NT2/D1 (cell line): ENCODE data around the gene CALML5.

Experiments used
- DNase-seq: peaks from one replicate; pipeline ENCODE4 v3.0.0-alpha.2; 2011; ENCODE audit warnings: low read depth, low spot score
- H3K27me3 ChIP-seq: 2 replicates; pipeline ENCODE4 v1.6.0; 2011; ENCODE audit warnings: mild to moderate bottlenecking; ENCODE audit not compliant: insufficient read length, insufficient read depth
- H3K36me3 ChIP-seq: 2 replicates; pipeline ENCODE4 v1.6.1; 2011; ENCODE audit warnings: mild to moderate bottlenecking, low read length, mixed read lengths; ENCODE audit not compliant: insufficient read depth, insufficient read length
- H3K4me1 ChIP-seq: 2 replicates; pipeline ENCODE4 v1.5.1; 2011; ENCODE audit not compliant: insufficient read depth, insufficient read length
- H3K4me3 ChIP-seq: 2 replicates; pipeline ENCODE4 v1.5.1; 2011; ENCODE audit warnings: low read depth; ENCODE audit not compliant: insufficient read length
- H3K9ac ChIP-seq: 2 replicates; pipeline ENCODE4 v1.6.0; 2011; ENCODE audit warnings: low read depth; ENCODE audit not compliant: insufficient read length
- H3K9me3 ChIP-seq: 2 replicates; pipeline ENCODE4 v1.5.1; 2011; ENCODE audit warnings: mild to moderate bottlenecking, low read length; ENCODE audit not compliant: insufficient read depth
- SUZ12 ChIP-seq: IDR thresholded peaks from 2 replicates; pipeline ENCODE4 v1.6.1; 2011; ENCODE audit not compliant: insufficient read length, insufficient read depth; ENCODE audit errors: extremely low read depth
- YY1 ChIP-seq: IDR thresholded peaks from 2 replicates; pipeline ENCODE4 v1.6.1; 2011; ENCODE audit not compliant: insufficient read length, insufficient read depth
- ZNF274 ChIP-seq: IDR thresholded peaks from 2 replicates; pipeline ENCODE4 v1.6.1; 2011; ENCODE audit warnings: mild to moderate bottlenecking, low read depth, low read length

CALML5 gene

DNA sequence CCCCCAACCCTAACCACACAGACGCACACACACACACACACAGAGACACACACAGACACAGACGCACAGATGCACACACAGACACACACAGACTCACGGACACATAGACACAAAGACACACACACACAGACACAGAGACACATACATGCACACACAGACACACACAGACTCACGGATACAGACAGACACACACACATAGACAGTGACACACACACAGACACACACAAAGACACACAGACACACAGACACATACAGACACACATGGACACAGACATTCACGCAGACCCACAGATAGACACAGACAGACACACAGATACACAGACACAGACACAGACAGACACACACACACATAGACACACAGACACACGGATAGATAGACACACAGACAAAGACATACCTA is 2.1 kb downstream of the CALML5 start:
- no peak overlapping the region for H3K4me3 ChIP-seq
- no peaks in the 10 kb centered on the region for H3K27me3 ChIP-seq
- H3K36me3 ChIP-seq = no peaks in the 10 kb centered on the region
- DNase-seq = no peak
- peaks cover 6% of the 10 kb centered on the region; the same call in 1 of the 2 replicates for H3K9me3 ChIP-seq
- TF ChIP-seq SUZ12 = no peak
- TF ChIP-seq ZNF274 = no peak
- no peak for TF ChIP-seq YY1
- peaks cover 7% of the 10 kb centered on the region for H3K4me1 ChIP-seq
- H3K9ac ChIP-seq = no peak overlapping the region

DNA sequence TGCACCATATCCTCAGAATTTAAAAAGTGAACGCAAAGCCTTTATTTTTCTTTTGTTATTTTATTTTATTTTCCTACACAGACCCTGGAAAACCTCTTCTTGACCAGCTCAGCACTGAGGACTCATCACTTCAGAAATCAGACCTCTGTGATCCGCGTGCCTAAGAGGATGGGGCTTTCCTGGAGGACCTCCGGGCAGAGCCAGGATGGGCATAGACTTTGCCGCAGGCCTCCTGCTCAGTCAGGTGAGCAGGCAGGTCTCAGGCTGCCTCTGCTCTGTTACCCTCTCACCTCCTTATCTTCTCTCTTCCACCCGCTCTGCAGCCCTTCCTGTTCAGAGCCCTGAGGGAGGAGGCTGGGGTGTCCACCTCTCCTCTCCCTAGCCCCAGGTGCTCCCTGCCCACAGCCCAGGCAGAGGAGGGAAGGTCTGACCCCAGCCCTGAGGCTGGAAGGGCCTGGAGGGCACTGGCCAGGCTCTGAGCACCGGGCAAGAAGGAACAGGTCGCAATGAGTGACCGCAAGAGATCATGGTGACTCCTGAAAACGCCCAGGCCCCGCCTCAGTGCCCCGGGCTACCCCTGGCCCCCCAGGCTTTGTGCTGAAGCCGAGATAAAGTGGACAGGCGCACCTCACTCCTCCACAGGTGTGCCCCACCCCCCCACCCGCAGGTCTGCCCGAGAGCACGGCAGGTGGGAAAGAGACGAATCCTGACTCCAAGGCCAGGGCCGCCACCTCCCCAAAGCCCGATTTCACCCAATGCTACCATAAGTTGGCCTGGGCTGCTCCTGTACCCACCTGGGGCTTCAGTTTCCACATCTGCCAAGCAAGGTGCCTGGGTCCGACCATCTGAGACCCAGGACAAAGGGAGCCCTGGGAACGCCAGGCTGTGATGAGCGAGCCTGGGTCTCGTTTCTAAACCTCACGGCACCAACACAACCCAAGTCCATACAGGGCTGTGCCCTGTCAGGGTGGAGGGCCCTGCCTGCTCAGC is 2.8 kb downstream of the CALML5 start:
- H3K27me3 ChIP-seq = no peaks in the 10 kb centered on the region
- H3K4me3 ChIP-seq = no peak overlapping the region
- H3K9ac ChIP-seq = no peak overlapping the region
- H3K9me3 ChIP-seq = peaks cover 13% of the 10 kb centered on the region; the same call in 1 of the 2 replicates
- TF ChIP-seq ZNF274 = no peak
- no peak for TF ChIP-seq SUZ12
- TF ChIP-seq YY1 = no peak
- H3K36me3 ChIP-seq = no peaks in the 10 kb centered on the region
- no peak for DNase-seq
- peaks cover 7% of the 10 kb centered on the region for H3K4me1 ChIP-seq

DNA sequence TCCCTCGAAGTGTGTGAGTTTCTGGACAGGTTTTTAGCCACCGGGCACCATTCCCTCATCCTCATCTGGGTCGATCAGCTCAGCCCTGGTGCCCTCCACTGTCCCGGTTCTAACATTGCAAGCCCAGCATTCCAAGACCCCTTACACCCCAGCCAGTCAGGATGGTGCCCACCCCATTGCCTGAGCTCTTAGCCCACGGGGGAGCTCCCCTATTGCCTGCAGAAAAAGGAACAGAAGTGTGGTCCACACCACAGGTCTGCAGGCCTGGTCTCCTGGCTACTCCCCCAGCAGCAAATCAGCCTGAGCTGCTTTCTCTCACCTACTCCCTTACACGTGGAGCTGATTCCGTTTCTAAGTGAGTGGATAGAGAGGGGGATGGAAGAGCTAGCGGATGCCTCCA is 4.8 kb downstream of the CALML5 start:
- H3K9me3 ChIP-seq = peaks cover 19% of the 10 kb centered on the region; the same call in 1 of the 2 replicates
- peaks cover 7% of the 10 kb centered on the region for H3K4me1 ChIP-seq
- TF ChIP-seq ZNF274 (no peak), YY1 (no peak), SUZ12 (no peak)

DNA sequence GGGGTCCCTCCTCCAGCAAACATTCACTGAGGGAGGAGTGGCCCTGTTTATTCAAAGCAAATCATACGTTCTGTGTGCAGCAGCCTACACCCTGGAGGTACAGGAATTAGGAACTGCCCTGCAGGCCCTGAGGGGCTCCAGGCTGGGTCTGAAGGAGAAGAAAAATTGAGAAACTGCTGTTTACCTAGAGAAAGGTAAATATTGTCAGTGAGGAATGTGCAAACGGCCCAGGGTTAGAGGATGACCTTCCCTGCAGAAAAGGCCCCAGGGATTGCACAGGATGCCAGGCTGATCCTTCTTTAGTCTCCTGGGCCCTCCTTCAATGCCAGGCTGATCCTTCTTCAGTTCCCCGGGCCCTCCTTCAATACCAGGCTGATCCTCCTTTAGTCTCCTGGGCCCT is 5.7 kb downstream of the CALML5 start:
- Histone ChIP-seq H3K27me3 (no peaks in the 10 kb centered on the region), H3K9me3 (peaks cover 19% of the 10 kb centered on the region; the same call in 1 of the 2 replicates), H3K36me3 (no peaks in the 10 kb centered on the region), H3K9ac (no peak overlapping the region), H3K4me1 (peaks cover 7% of the 10 kb centered on the region), H3K4me3 (no peak overlapping the region)
- TF ChIP-seq YY1 = no peak
- TF ChIP-seq ZNF274 = no peak
- TF ChIP-seq SUZ12 = no peak
- no peak for DNase-seq

More for the DNA sequence above, 4.8 kb downstream of the CALML5 start:
- H3K9ac ChIP-seq = no peak overlapping the region
- H3K4me3 ChIP-seq = no peak overlapping the region
- no peaks in the 10 kb centered on the region for H3K27me3 ChIP-seq
- no peaks in the 10 kb centered on the region for H3K36me3 ChIP-seq
- no peak for DNase-seq

DNA sequence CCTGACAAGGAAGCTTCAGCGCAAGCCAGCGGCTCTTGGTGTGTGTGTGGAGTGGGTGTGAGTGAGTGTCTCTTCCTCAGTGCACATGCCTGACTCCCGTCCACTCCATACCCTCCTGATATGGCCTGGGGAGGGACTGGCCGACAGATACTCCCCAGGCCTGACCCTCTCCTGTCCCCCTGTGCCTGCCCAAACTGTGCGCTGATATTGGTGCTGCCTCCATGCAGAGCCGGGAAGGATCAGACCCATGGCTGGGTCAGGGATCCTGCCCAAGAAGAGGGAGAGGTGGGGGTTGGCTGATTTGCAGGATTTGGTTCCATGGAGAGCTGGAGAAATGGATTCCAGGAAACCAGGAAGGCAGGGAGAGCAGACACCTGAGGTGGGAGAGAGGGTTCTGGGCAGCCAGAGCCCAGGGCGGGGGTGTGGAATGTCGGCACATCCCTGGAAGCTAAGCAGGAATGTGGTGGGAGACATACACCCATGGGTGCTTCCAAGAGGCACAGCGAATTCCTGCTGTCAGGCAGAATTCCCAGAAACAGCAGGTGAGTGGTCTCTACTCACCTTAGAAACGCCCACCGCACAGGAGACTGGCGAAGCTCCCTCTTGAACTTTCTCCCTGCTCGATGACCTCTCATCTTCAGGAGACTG is 6.3 kb downstream of the CALML5 start:
- Histone ChIP-seq H3K9me3 (peaks cover 19% of the 10 kb centered on the region; the same call in 1 of the 2 replicates), H3K36me3 (no peaks in the 10 kb centered on the region), H3K4me1 (peaks cover 3% of the 10 kb centered on the region), H3K27me3 (no peaks in the 10 kb centered on the region), H3K4me3 (no peak overlapping the region), H3K9ac (no peak overlapping the region)
- no peak for DNase-seq
- TF ChIP-seq YY1 (no peak), ZNF274 (no peak), SUZ12 (no peak)

DNA sequence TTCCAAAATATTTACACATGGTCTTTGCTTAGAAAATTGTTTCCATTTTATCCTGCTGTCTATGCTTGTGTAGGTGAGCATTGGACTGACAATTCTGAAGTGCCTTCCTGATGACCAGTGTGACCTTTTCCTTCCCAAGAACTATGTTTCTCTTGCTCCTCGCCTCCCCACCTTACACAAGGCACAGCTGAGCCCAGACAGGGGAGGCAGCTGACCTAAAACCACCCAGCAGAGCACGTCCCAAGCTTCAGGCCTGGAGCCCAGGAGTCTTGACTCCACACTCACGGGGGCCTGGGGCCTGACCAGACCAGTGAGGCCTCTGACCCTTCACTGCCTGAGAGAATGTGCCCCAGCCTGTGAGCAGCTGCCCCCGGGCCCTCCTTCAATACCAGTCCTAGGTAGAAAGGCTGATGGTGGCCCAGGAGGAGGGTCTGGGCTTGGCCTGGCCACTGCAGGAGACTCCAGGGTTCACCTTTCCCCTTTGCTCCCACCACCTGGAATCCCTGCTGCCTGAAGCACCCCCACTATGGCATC is 7.0 kb downstream of the CALML5 start:
- no peak for DNase-seq
- Histone ChIP-seq H3K4me1 (peaks cover 3% of the 10 kb centered on the region), H3K9me3 (peaks cover 19% of the 10 kb centered on the region; the same call in 1 of the 2 replicates), H3K27me3 (no peaks in the 10 kb centered on the region), H3K4me3 (no peak overlapping the region), H3K9ac (no peak overlapping the region), H3K36me3 (no peaks in the 10 kb centered on the region)
- TF ChIP-seq YY1 (no peak), ZNF274 (no peak), SUZ12 (no peak)
